Lower leg skin (tissue), 4 donors: ENCODE measurements around the gene STATH. TPM values are rescaled to one million over a fixed set of nuclear protein-coding genes. Genes with fewer than 3 reads are reported as not detected.

ENCODE experiments used
- DNase-seq, 2 donors: peaks; one replicate each; pipeline ENCODE4 v3.0.0-alpha.2; 2019; ENCODE audit warnings: low spot score in 2 of 2
- H3K4me3 ChIP-seq: fragments of 200-600 bp; sonication (generic); 2 replicates; pipeline ENCODE4 v1.5.1; 2017; ENCODE audit warnings: mild to moderate bottlenecking, low read depth; ENCODE audit not compliant: poor library complexity, severe bottlenecking
- CTCF ChIP-seq, 3 donors: fragments of 450-650 bp; IDR thresholded peaks; one replicate each; pipeline ENCODE4 v1.5.1; 2016; ENCODE audit warnings: antibody characterized with exemption in 3 of 3, mild to moderate bottlenecking in 3 of 3, moderate library complexity in 2 of 3
- POLR2A ChIP-seq, 2 donors: fragments of 450-650 bp; IDR thresholded peaks; one replicate each; pipeline ENCODE4 v1.6.1; 2016 to 2017; ENCODE audit warnings: antibody characterized with exemption in 2 of 2, mild to moderate bottlenecking in 1 of 2, moderate library complexity in 1 of 2
- WGBS, 2 donors: methylation state at CpG; one replicate each; pipeline ENCODE4 v1.1.5; 2018; 5-methylcytosine and 5-hydroxymethylcytosine counted together
- intact Hi-C: fragments of 100-400 bp; cut with DNase I; formaldehyde crosslinking; loops from one replicate; pipeline ENCODE4 v1.15.0; 2023; ENCODE audit warnings: low total_unique reads
- total RNA-seq, 4 donors: library from RNA; depleted of rRNA; stranded (reverse); fragments of >200 nt; gene quantifications; one replicate each; pipeline ENCODE4 v1.1.0, GENCODE V29; 2016

STATH gene
- total RNA-seq, 4 donors from 2014 or later, result not detected

GRCh38 chr4:69977582-69977981, 18.2 kb upstream of the STATH start:
- no peak for TF ChIP-seq CTCF (IDR thresholded peaks at IDR 0.05)
- TF ChIP-seq POLR2A (IDR thresholded peaks at IDR 0.05), result no peak
- intact Hi-C loops, result no loop called here
- no peak overlapping the region for H3K4me3 ChIP-seq
- no peak for DNase-seq

- H3K4me3 ChIP-seq, result no peak overlapping the region
- intact Hi-C loops, result no loop called here
- TF ChIP-seq CTCF (IDR thresholded peaks at IDR 0.05) (no peak), POLR2A (IDR thresholded peaks at IDR 0.05) (no peak)
- WGBS, 2 donors, result 34 to 38% methylated on average over 2 of the region's 2 CpGs
- DNase-seq, result no peak
Observed at GRCh38 chr4:69984030-69984443, 11.7 kb upstream of the STATH start.

- intact Hi-C loops, result no loop called here
- WGBS, 2 donors, result 90 to 91% methylated on average over 1 of the region's 1 CpG
- no peak for DNase-seq
- H3K4me3 ChIP-seq, result no peak overlapping the region
- TF ChIP-seq CTCF (IDR thresholded peaks at IDR 0.05), result no peak
- TF ChIP-seq POLR2A (IDR thresholded peaks at IDR 0.05), result no peak
Observed at GRCh38 chr4:69986663-69987062, 9.1 kb upstream of the STATH start.

- 81 to 89% methylated on average over 4 of the region's 4 CpGs for WGBS, 2 donors
- intact Hi-C loops, result no loop called here
- TF ChIP-seq POLR2A (IDR thresholded peaks at IDR 0.05) (no peak), CTCF (IDR thresholded peaks at IDR 0.05) (no peak)
- no peak overlapping the region for H3K4me3 ChIP-seq
- DNase-seq, result no peak
Observed at GRCh38 chr4:69991016-69991415, 4.8 kb upstream of the STATH start.

GRCh38 chr4:69994782-69995181, 984 bp upstream of the STATH start:
- no peak for DNase-seq
- intact Hi-C loops, result no loop called here
- no peak for TF ChIP-seq POLR2A (IDR thresholded peaks at IDR 0.05)
- no peak for TF ChIP-seq CTCF (IDR thresholded peaks at IDR 0.05)
- 76 to 81% methylated on average over 5 of the region's 5 CpGs for WGBS, 2 donors
- H3K4me3 ChIP-seq, result no peak overlapping the region

GRCh38 chr4:69999420-69999819, 3.7 kb downstream of the STATH start:
- DNase-seq, result no peak
- intact Hi-C loops, result no loop called here
- TF ChIP-seq POLR2A (IDR thresholded peaks at IDR 0.05) (no peak), CTCF (IDR thresholded peaks at IDR 0.05) (no peak)
- H3K4me3 ChIP-seq, result no peak overlapping the region
- WGBS, 2 donors, result 69 to 71% methylated on average over 3 of the region's 3 CpGs
